Measurements from ENCODE around the gene SDK1. TPM values are rescaled to one million over a fixed set of nuclear protein-coding genes. Genes with fewer than 3 reads are reported as not detected.
A peak's percentile ranks its signal among the peaks of the same experiment; 100 is the strongest.

SDK1 gene
- total RNA-seq, 2 donors from 2014 or later, result 4.8 to 13.2 TPM

- no peak for DNase-seq (ENCODE audit: low spot score)
These were observed 354.6 kb downstream of the SDK1 start for GRCh38 chr7:3655635-3656034.

GRCh38 chr7:3657206-3657605 lies 356.2 kb downstream of the SDK1 start:
- TF ChIP-seq POLR2AphosphoS5 (IDR thresholded peaks at IDR 0.05) (no peak), CTCF (IDR thresholded peaks at IDR 0.05) (no peak), POLR2A (IDR thresholded peaks at IDR 0.05) (no peak)
- H3K27ac ChIP-seq, result no peak overlapping the region
- intact Hi-C loops (cut with DNase I), result no loop called here
- no peaks in the 10 kb centered on the region for H3K4me1 ChIP-seq (replicated peaks)
- H3K27me3 ChIP-seq (replicated peaks; ENCODE audit: insufficient read depth), result no peaks in the 10 kb centered on the region
- H3K4me3 ChIP-seq, result no peak overlapping the region
- no peak for DNase-seq (ENCODE audit: low spot score)
- H3K9me3 ChIP-seq, result no peaks in the 10 kb centered on the region
- no peaks in the 10 kb centered on the region for H3K36me3 ChIP-seq
- WGBS, result 88% methylated on average over 6 of the region's 6 CpGs

More at GRCh38 chr7:3655635-3656034, 354.6 kb downstream of the SDK1 start:
- Histone ChIP-seq H3K9me3 (no peaks in the 10 kb centered on the region), H3K27ac (no peak overlapping the region), H3K27me3 (replicated peaks; ENCODE audit: insufficient read depth) (no peaks in the 10 kb centered on the region), H3K36me3 (no peaks in the 10 kb centered on the region), H3K4me1 (replicated peaks) (no peaks in the 10 kb centered on the region), H3K4me3 (no peak overlapping the region)
- WGBS, result 92% methylated on average over 7 of the region's 7 CpGs
- no peak for TF ChIP-seq POLR2A (IDR thresholded peaks at IDR 0.05)
- intact Hi-C loops (cut with DNase I), result no loop called here

GRCh38 chr7:3668743-3669142 lies 367.7 kb downstream of the SDK1 start:
- H3K4me1 ChIP-seq (replicated peaks), result no peaks in the 10 kb centered on the region
- intact Hi-C loops (cut with DNase I), result no loop called here
- TF ChIP-seq POLR2AphosphoS5 (IDR thresholded peaks at IDR 0.05) (no peak), POLR2A (IDR thresholded peaks at IDR 0.05) (no peak), CTCF (IDR thresholded peaks at IDR 0.05) (no peak)
- no peaks in the 10 kb centered on the region for H3K27me3 ChIP-seq (replicated peaks; ENCODE audit: insufficient read depth)
- no peak overlapping the region for H3K27ac ChIP-seq
- H3K4me3 ChIP-seq, result no peak overlapping the region
- DNase-seq (ENCODE audit: low spot score), result no peak
- no peaks in the 10 kb centered on the region for H3K36me3 ChIP-seq
- H3K9me3 ChIP-seq, result no peaks in the 10 kb centered on the region
- WGBS, result 94% methylated on average over 2 of the region's 2 CpGs

- 56% methylated on average over 4 of the region's 4 CpGs for WGBS
- Histone ChIP-seq H3K4me3 (no peak overlapping the region), H3K27ac (no peak overlapping the region), H3K36me3 (no peaks in the 10 kb centered on the region), H3K4me1 (replicated peaks) (no peaks in the 10 kb centered on the region), H3K27me3 (replicated peaks; ENCODE audit: insufficient read depth) (no peaks in the 10 kb centered on the region), H3K9me3 (no peaks in the 10 kb centered on the region)
- no peak for DNase-seq (ENCODE audit: low spot score)
- intact Hi-C loops (cut with DNase I), result no loop called here
- no peak for TF ChIP-seq POLR2A (IDR thresholded peaks at IDR 0.05)
- no peak for TF ChIP-seq CTCF (IDR thresholded peaks at IDR 0.05)
- no peak for TF ChIP-seq POLR2AphosphoS5 (IDR thresholded peaks at IDR 0.05)
These were observed 369.8 kb downstream of the SDK1 start for GRCh38 chr7:3670898-3671297.

GRCh38 chr7:3673524-3673923 lies 372.5 kb downstream of the SDK1 start:
- intact Hi-C loops (cut with DNase I), result no loop called here
- WGBS, result 74% methylated on average over 5 of the region's 5 CpGs
- no peaks in the 10 kb centered on the region for H3K27me3 ChIP-seq (replicated peaks; ENCODE audit: insufficient read depth)

More at GRCh38 chr7:3673524-3673923, 372.5 kb downstream of the SDK1 start:
- H3K27ac ChIP-seq, result no peak overlapping the region
- TF ChIP-seq POLR2A (IDR thresholded peaks at IDR 0.05) (no peak), CTCF (IDR thresholded peaks at IDR 0.05) (peak in 3 of 4 experiments; percentile 10 to 22 (median 19)), POLR2AphosphoS5 (IDR thresholded peaks at IDR 0.05) (no peak)
- H3K4me3 ChIP-seq, result no peak overlapping the region
- H3K36me3 ChIP-seq, result no peaks in the 10 kb centered on the region
- peak; percentile 11 for DNase-seq (ENCODE audit: low spot score)
- H3K4me1 ChIP-seq (replicated peaks), result no peaks in the 10 kb centered on the region
- no peaks in the 10 kb centered on the region for H3K9me3 ChIP-seq
